MCF 10A (cell line): ENCODE data around the gene ACOXL. TPM values are rescaled to one million over a fixed set of nuclear protein-coding genes. Genes with fewer than 3 reads are reported as not detected.

Source experiments
- BruUV-seq: library from RNA; stranded (reverse); fragments of 400-500 nt; replicated peaks from 2 replicates; lab custom pipeline; 2021; lab: Mats Ljungman, UMichigan
- CTCF ChIA-PET: fragments of 300-600 bp; sonication (Branson Sonifier 250); formaldehyde crosslinking; extraction: SDS; loops from one replicate; lab custom pipeline; 2021; ENCODE audit warnings: antibody characterized with exemption, inconsistent platforms; lab: Yijun Ruan, JAX
- POLR2A ChIA-PET: fragments of 300-600, 350-650 bp; sonication (Branson Sonifier 250); formaldehyde crosslinking; extraction: SDS; loops from one replicate; lab custom pipeline; 2020; ENCODE audit warnings: antibody characterized with exemption, inconsistent platforms; lab: Yijun Ruan, JAX
- DNase-seq: peaks from one replicate; pipeline ENCODE4 v3.0.0-alpha.2; 2018; ENCODE audit not compliant: unreplicated experiment
- H3K27ac Mint-ChIP-seq: one replicate; pipeline ENCODE4 v1.8.0; 2022; ENCODE audit warnings: mild to moderate bottlenecking, low read depth, mixed read lengths; ENCODE audit not compliant: unreplicated experiment
- H3K27me3 Mint-ChIP-seq: one replicate; pipeline ENCODE4 v1.8.0; 2022; ENCODE audit warnings: mixed read lengths; ENCODE audit not compliant: insufficient read depth, unreplicated experiment
- H3K36me3 Mint-ChIP-seq: one replicate; pipeline ENCODE4 v1.8.0; 2022; ENCODE audit warnings: mild to moderate bottlenecking, moderate library complexity, mixed read lengths; ENCODE audit not compliant: insufficient read depth, unreplicated experiment
- H3K4me1 Mint-ChIP-seq: one replicate; pipeline ENCODE4 v1.8.0; 2022; ENCODE audit warnings: mixed read lengths; ENCODE audit not compliant: insufficient read depth, unreplicated experiment
- H3K4me3 Mint-ChIP-seq: one replicate; pipeline ENCODE4 v1.8.0; 2022; ENCODE audit warnings: mild to moderate bottlenecking, moderate library complexity, mixed read lengths; ENCODE audit not compliant: unreplicated experiment
- H3K9me3 Mint-ChIP-seq: one replicate; pipeline ENCODE4 v1.8.0; 2022; ENCODE audit warnings: mixed read lengths; ENCODE audit not compliant: unreplicated experiment
- CTCF ChIP-seq: fragments of 200-600 bp; IDR thresholded peaks from one replicate; pipeline ENCODE4 v1.8.0; 2022; ENCODE audit warnings: antibody characterized with exemption, mild to moderate bottlenecking; ENCODE audit not compliant: unreplicated experiment
- intact Hi-C: fragments of 100-400 bp; cut with micrococcal nuclease; formaldehyde crosslinking; loops from 2 replicates; pipeline ENCODE4 v1.14.1; 2022
- total RNA-seq: library from RNA; stranded (reverse); gene quantifications from 2 replicates; pipeline ENCODE4 v1.2.3, GENCODE V29; 2022

ACOXL gene
- total RNA-seq, 1 experiment from 2014 or later = not detected

GRCh38 chr2:111015283-111015995, 283.1 kb downstream of the ACOXL start:
- TF ChIP-seq CTCF = no peak
- no peak for DNase-seq
- no peak overlapping the region for H3K27ac Mint-ChIP-seq
- POLR2A ChIA-PET = interaction anchor here (1.0 kb wide), 1 partner anchor 18 kb away, joined by 4 read pairs; no protein-coding TSS in a partner anchor
- no TSS peak for BruUV-seq
- intact Hi-C loops = no loop called here
- no peak overlapping the region for H3K4me3 Mint-ChIP-seq
- H3K9me3 Mint-ChIP-seq = peaks cover 8% of the 10 kb centered on the region
- CTCF ChIA-PET = interaction anchor here (0.6 kb wide), 2 partner anchors 16 to 202 kb away, joined by 3 to 4 read pairs; no protein-coding TSS in a partner anchor
- H3K36me3 Mint-ChIP-seq = no peaks in the 10 kb centered on the region
- no peaks in the 10 kb centered on the region for H3K27me3 Mint-ChIP-seq
- H3K4me1 Mint-ChIP-seq = no peaks in the 10 kb centered on the region

GRCh38 chr2:111017034-111017622, 284.8 kb downstream of the ACOXL start:
- intact Hi-C loops = no loop called here
- BruUV-seq = no TSS peak

DNA sequence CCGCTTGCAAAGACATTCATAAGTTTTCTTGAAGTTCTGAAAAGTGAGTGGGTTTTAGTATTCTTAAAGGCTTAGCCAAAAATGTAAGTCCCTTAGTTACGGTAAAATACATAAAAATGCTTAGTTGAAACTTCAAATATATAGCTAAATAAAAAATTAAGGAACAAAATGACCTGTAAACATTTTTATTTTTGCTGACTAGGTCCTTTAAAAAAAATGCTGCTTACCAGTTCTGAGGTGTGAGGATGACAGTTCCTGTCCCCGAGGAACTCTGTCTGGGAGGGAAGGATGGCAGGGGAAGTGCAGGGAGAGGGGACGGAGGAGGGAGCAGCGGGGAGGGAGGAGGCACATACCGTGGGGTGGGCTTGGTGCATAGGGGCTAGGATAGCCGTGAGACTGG, 285.5 kb downstream of the ACOXL start:
- POLR2A ChIA-PET = no interaction called here
- no peaks in the 10 kb centered on the region for H3K4me1 Mint-ChIP-seq
- no peak overlapping the region for H3K27ac Mint-ChIP-seq
- H3K36me3 Mint-ChIP-seq = no peaks in the 10 kb centered on the region
- H3K4me3 Mint-ChIP-seq = no peak overlapping the region
- intact Hi-C loops = no loop called here
- no peaks in the 10 kb centered on the region for H3K9me3 Mint-ChIP-seq
- no peak for DNase-seq
- CTCF ChIA-PET = no interaction called here
- peaks cover 12% of the 10 kb centered on the region for H3K27me3 Mint-ChIP-seq
- no peak for TF ChIP-seq CTCF
- BruUV-seq = no TSS peak

More at GRCh38 chr2:111017034-111017622, 284.8 kb downstream of the ACOXL start:
- no peak for TF ChIP-seq CTCF
- POLR2A ChIA-PET = no interaction called here
- DNase-seq = no peak
- CTCF ChIA-PET = no interaction called here
- H3K9me3 Mint-ChIP-seq = no peaks in the 10 kb centered on the region
- H3K36me3 Mint-ChIP-seq = no peaks in the 10 kb centered on the region
- no peak overlapping the region for H3K4me3 Mint-ChIP-seq
- no peaks in the 10 kb centered on the region for H3K4me1 Mint-ChIP-seq
- H3K27ac Mint-ChIP-seq = no peak overlapping the region
- H3K27me3 Mint-ChIP-seq = peaks cover 4% of the 10 kb centered on the region

GRCh38 chr2:111019381-111019780, 287.0 kb downstream of the ACOXL start:
- H3K9me3 Mint-ChIP-seq = no peaks in the 10 kb centered on the region
- no peak for DNase-seq
- peaks cover 25% of the 10 kb centered on the region for H3K27me3 Mint-ChIP-seq
- intact Hi-C loops = no loop called here
- H3K4me3 Mint-ChIP-seq = no peak overlapping the region
- H3K27ac Mint-ChIP-seq = no peak overlapping the region
- no peak for TF ChIP-seq CTCF
- ChIA-PET POLR2A (interaction anchor here (0.7 kb wide), 1 partner anchor 19 kb away, joined by 3 read pairs; no protein-coding TSS in a partner anchor), CTCF (no interaction called here)
- no TSS peak for BruUV-seq
- H3K4me1 Mint-ChIP-seq = no peaks in the 10 kb centered on the region
- no peaks in the 10 kb centered on the region for H3K36me3 Mint-ChIP-seq
